OCI-LY7 (cell line): Measurements from ENCODE around the gene EDAR.

Experiments used
- CTCF ChIP-seq: fragments of 200-600 bp; sonication (generic); conservative IDR thresholded peaks from 2 replicates; pipeline ENCODE4 v1.5.1; 2014; ENCODE audit warnings: mild to moderate bottlenecking, antibody characterized with exemption, low read length, moderate library complexity, mixed read lengths
- EZH2phosphoT487 ChIP-seq: fragments of 200-600 bp; sonication (generic); IDR thresholded peaks from 2 replicates; pipeline ENCODE4 v1.6.1; 2018; ENCODE audit warnings: low read depth, borderline replicate concordance, mild to moderate bottlenecking, mixed run types, antibody characterized with exemption, low read length, moderate library complexity, mixed read lengths

GRCh38 chr2:108961796-108962195, 27.2 kb downstream of the EDAR start:
- TF ChIP-seq CTCF (no peak), EZH2phosphoT487 (no peak)
